GM12873 (cell line): ENCODE measurements around the gene CACNA1C.

Experiments used
- CTCF ChIP-seq: IDR thresholded peaks from 2 replicates; pipeline ENCODE4 v1.5.1; 2012; ENCODE audit warnings: low read depth, mild to moderate bottlenecking, moderate library complexity, low read length, control low read depth; ENCODE audit not compliant: insufficient read depth; ENCODE audit errors: missing control alignments

Gene CACNA1C

GRCh38 chr12:2550561-2551411 lies 498.0 kb downstream of the CACNA1C start:
- TF ChIP-seq CTCF = no peak

- TF ChIP-seq CTCF = no peak
Measured at GRCh38 chr12:2551412-2551900, 498.7 kb downstream of the CACNA1C start.

- TF ChIP-seq CTCF = no peak
Measured at GRCh38 chr12:2552000-2552756, 499.4 kb downstream of the CACNA1C start.

- no peak for TF ChIP-seq CTCF
Measured at GRCh38 chr12:2553388-2554126, 500.8 kb downstream of the CACNA1C start.

- TF ChIP-seq CTCF = no peak
Measured at GRCh38 chr12:2555487-2556082, 502.8 kb downstream of the CACNA1C start.

- TF ChIP-seq CTCF = no peak
Measured at GRCh38 chr12:2557597-2557996, 504.8 kb downstream of the CACNA1C start.
